ENCODE measurements around the gene LAMA4. TPM values are rescaled to one million over a fixed set of nuclear protein-coding genes. Genes with fewer than 3 reads are reported as not detected.
A peak's percentile ranks its signal among the peaks of the same experiment; 100 is the strongest.

LAMA4 gene
- total RNA-seq, 4 donors from 2014 or later: 8.1 to 116 (median 19.0) TPM

DNA sequence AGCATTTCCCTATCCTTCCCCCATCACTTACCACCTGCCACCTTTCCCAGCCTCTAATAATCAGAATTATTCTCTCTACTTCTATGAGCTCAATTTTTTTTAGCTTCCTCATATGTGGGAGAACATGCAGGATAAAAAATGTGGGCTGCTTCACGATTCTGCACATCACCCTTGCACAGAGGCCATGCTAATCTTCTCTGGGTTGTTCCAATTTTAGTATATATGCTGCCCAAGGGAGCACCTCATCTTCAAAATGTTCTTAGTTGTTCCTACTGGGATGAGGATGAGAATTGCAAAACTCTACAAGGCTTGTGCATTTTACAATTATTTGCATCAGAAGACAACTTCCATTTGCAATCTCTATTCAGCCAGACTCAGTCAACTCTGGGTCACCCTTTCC, 58.1 kb downstream of the LAMA4 start:
- Histone ChIP-seq H3K36me3 (no peaks in the 10 kb centered on the region), H3K9me3 (no peaks in the 10 kb centered on the region), H3K27me3 (no peaks in the 10 kb centered on the region), H3K4me3 (no peak overlapping the region), H3K27ac (no peak overlapping the region), H3K4me1 (no peaks in the 10 kb centered on the region)
- WGBS, 2 donors: 14 to 79% methylated on average over 1 of the region's 1 CpG
- intact Hi-C loops (cut with DNase I): no loop called here
- DNase-seq: no peak
- TF ChIP-seq, protein P1, sequence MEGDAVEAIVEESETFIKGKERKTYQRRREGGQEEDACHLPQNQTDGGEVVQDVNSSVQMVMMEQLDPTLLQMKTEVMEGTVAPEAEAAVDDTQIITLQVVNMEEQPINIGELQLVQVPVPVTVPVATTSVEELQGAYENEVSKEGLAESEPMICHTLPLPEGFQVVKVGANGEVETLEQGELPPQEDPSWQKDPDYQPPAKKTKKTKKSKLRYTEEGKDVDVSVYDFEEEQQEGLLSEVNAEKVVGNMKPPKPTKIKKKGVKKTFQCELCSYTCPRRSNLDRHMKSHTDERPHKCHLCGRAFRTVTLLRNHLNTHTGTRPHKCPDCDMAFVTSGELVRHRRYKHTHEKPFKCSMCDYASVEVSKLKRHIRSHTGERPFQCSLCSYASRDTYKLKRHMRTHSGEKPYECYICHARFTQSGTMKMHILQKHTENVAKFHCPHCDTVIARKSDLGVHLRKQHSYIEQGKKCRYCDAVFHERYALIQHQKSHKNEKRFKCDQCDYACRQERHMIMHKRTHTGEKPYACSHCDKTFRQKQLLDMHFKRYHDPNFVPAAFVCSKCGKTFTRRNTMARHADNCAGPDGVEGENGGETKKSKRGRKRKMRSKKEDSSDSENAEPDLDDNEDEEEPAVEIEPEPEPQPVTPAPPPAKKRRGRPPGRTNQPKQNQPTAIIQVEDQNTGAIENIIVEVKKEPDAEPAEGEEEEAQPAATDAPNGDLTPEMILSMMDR (IDR thresholded peaks at IDR 0.05): no peak
- TF ChIP-seq POLR2A (IDR thresholded peaks at IDR 0.05): no peak

GRCh38 chr6:112195166-112195565, 59.2 kb downstream of the LAMA4 start:
- no peak for TF ChIP-seq POLR2A (IDR thresholded peaks at IDR 0.05)
- TF ChIP-seq, protein P1 (IDR thresholded peaks at IDR 0.05): no peak
- 75 to 88% methylated on average over 3 of the region's 3 CpGs for WGBS, 2 donors
- intact Hi-C loops (cut with DNase I): no loop called here

DNA sequence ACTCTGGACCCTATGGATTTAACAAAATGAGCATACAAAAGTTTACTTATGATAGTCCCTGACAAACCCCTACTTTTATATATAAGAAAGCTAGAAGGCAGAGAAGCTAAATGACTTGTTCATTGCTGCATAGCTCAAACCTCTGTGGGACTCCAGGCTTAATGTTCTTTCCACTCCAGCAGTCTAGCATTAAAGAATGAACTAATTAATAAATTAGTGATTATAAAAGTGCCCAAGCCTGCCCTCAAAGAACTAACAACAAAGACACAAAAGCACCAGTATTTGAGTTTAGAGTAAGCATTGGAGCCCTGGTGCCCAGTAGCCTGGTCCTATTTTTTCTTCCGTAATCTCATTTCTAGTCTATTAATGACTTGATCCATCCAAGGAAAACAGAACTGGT, 59.9 kb downstream of the LAMA4 start:
- 92 to 95% methylated on average over 1 of the region's 1 CpG for WGBS, 2 donors
- no peak overlapping the region for H3K4me3 ChIP-seq
- H3K9me3 ChIP-seq: no peaks in the 10 kb centered on the region
- no peak for TF ChIP-seq POLR2A (IDR thresholded peaks at IDR 0.05)
- TF ChIP-seq, protein P1 (IDR thresholded peaks at IDR 0.05): no peak
- H3K27ac ChIP-seq: no peak overlapping the region
- H3K27me3 ChIP-seq: no peaks in the 10 kb centered on the region
- H3K4me1 ChIP-seq: peaks cover 0 to 10% (median 0%) of the 10 kb centered on the region in 3 donors
- H3K36me3 ChIP-seq: no peaks in the 10 kb centered on the region
- intact Hi-C loops (cut with DNase I): no loop called here
- DNase-seq: no peak

More at GRCh38 chr6:112195166-112195565, 59.2 kb downstream of the LAMA4 start:
- Histone ChIP-seq H3K27me3 (no peaks in the 10 kb centered on the region), H3K27ac (peak overlapping the region in 1 of 4 donors; percentile 4), H3K9me3 (no peaks in the 10 kb centered on the region), H3K4me3 (no peak overlapping the region), H3K4me1 (peaks cover 0 to 4% (median 0%) of the 10 kb centered on the region in 3 donors), H3K36me3 (no peaks in the 10 kb centered on the region)
- no peak for DNase-seq

GRCh38 chr6:112193535-112194051, 60.8 kb downstream of the LAMA4 start:
- peaks cover 0 to 14% (median 0%) of the 10 kb centered on the region in 3 donors for H3K4me1 ChIP-seq
- H3K36me3 ChIP-seq: peaks cover 0 to 5% (median 0%) of the 10 kb centered on the region in 3 donors
- no peaks in the 10 kb centered on the region for H3K27me3 ChIP-seq
- no peak for TF ChIP-seq POLR2A (IDR thresholded peaks at IDR 0.05)
- TF ChIP-seq, protein P1 (IDR thresholded peaks at IDR 0.05): no peak
- H3K9me3 ChIP-seq: no peaks in the 10 kb centered on the region
- intact Hi-C loops (cut with DNase I): no loop called here
- no peak overlapping the region for H3K4me3 ChIP-seq
- WGBS, 2 donors: 36 to 75% methylated on average over 1 of the region's 1 CpG
- DNase-seq: no peak
- H3K27ac ChIP-seq: no peak overlapping the region

GRCh38 chr6:112193117-112193516, 61.2 kb downstream of the LAMA4 start:
- Histone ChIP-seq H3K27me3 (no peaks in the 10 kb centered on the region), H3K9me3 (no peaks in the 10 kb centered on the region), H3K4me3 (no peak overlapping the region), H3K4me1 (peaks cover 0 to 14% (median 0%) of the 10 kb centered on the region in 3 donors), H3K36me3 (peaks cover 0 to 5% (median 0%) of the 10 kb centered on the region in 3 donors), H3K27ac (no peak overlapping the region)
- intact Hi-C loops (cut with DNase I): no loop called here
- no peak for TF ChIP-seq POLR2A (IDR thresholded peaks at IDR 0.05)
- TF ChIP-seq, protein P1 (IDR thresholded peaks at IDR 0.05): no peak
- no peak for DNase-seq
